ENCODE data around the gene ZNF679.
"Not testable (repeated sequence)": the region's sequence is repeated elsewhere in the genome, so short reads cannot be mapped to it uniquely, and the experiment has no call there.

The ZNF679 gene

GRCh38 chr7:64228174-64228573 is at the start of gene ZNF679:
TSS of gene ZNF679 (plus strand) at chr7:64228474. CDS start at chr7:64249118, 20,644 bp downstream.
- DNase-seq: not testable (repeated sequence)

GRCh38 chr7:64180989-64181388 is 47.3 kb upstream of the ZNF679 start:
- no peak for DNase-seq

- no peak for DNase-seq
These were observed 46.7 kb upstream of the ZNF679 start for GRCh38 chr7:64181586-64181985.

- no peak for DNase-seq
These were observed 46.1 kb upstream of the ZNF679 start for GRCh38 chr7:64182036-64182790.

GRCh38 chr7:64183126-64183742 is 45.0 kb upstream of the ZNF679 start:
- DNase-seq: no peak

- DNase-seq: no peak
These were observed 44.4 kb upstream of the ZNF679 start for GRCh38 chr7:64183827-64184372.

GRCh38 chr7:64184376-64184775 is 43.9 kb upstream of the ZNF679 start:
- no peak for DNase-seq

- no peak for DNase-seq
These were observed 40.9 kb upstream of the ZNF679 start for GRCh38 chr7:64187408-64187807.

GRCh38 chr7:64192148-64192704 is 36.0 kb upstream of the ZNF679 start:
- DNase-seq: no peak

GRCh38 chr7:64192775-64193174 is 35.5 kb upstream of the ZNF679 start:
- no peak for DNase-seq

GRCh38 chr7:64206903-64207302 is 21.4 kb upstream of the ZNF679 start, which contains the start of gene ZNF735:
TSS of gene ZNF735 (plus strand) at chr7:64207203. CDS start at chr7:64207203, 0 bp downstream.
- no peak for DNase-seq

- DNase-seq: not testable (repeated sequence)
These were observed 8.5 kb upstream of the ZNF679 start for GRCh38 chr7:64219710-64220298.

- no peak for DNase-seq
These were observed 4.9 kb upstream of the ZNF679 start for GRCh38 chr7:64223366-64223765.

- DNase-seq: no peak
These were observed 38.2 kb downstream of the ZNF679 start for GRCh38 chr7:64266341-64266919.

- DNase-seq: no peak
These were observed 49.4 kb downstream of the ZNF679 start for GRCh38 chr7:64277630-64278029.

- no peak for DNase-seq
These were observed 66.6 kb downstream of the ZNF679 start for GRCh38 chr7:64294701-64295420.

GRCh38 chr7:64297418-64297817 is 69.1 kb downstream of the ZNF679 start:
- not testable (repeated sequence) for DNase-seq

- DNase-seq: no peak
These were observed 72.5 kb downstream of the ZNF679 start for GRCh38 chr7:64300641-64301405.

- DNase-seq: peak; percentile 90
These were observed 79.2 kb downstream of the ZNF679 start for GRCh38 chr7:64307254-64308015.

- no peak for DNase-seq
These were observed 79.7 kb downstream of the ZNF679 start for GRCh38 chr7:64308016-64308270.

GRCh38 chr7:64310426-64310825 is 82.2 kb downstream of the ZNF679 start:
- DNase-seq: no peak
